BE2C (cell line): Measurements from ENCODE around the gene CFAP99.

Experiments used
- DNase-seq: peaks from one replicate; pipeline ENCODE4 v3.0.0-alpha.2; 2020
- H3K27me3 ChIP-seq: fragments of 250-450 bp; sonication (Bioruptor Pico); 2 replicates; pipeline ENCODE4 v1.5.1; 2020; ENCODE audit warnings: mild to moderate bottlenecking
- H3K36me3 ChIP-seq: fragments of 250-450 bp; sonication (Bioruptor Pico); 2 replicates; pipeline ENCODE4 v1.5.1; 2020; ENCODE audit warnings: mild to moderate bottlenecking
- H3K4me1 ChIP-seq: fragments of 250-450 bp; sonication (Bioruptor Pico); 2 replicates; pipeline ENCODE4 v1.5.1; 2020
- H3K4me3 ChIP-seq: 2 replicates; pipeline ENCODE4 v1.5.1; 2011; ENCODE audit warnings: low read depth, low read length
- H3K9me3 ChIP-seq: fragments of 250-450 bp; sonication (Bioruptor Pico); 2 replicates; pipeline ENCODE4 v1.5.1; 2020
- TF ChIP-seq, protein P1 (sequence below): IDR thresholded peaks from 2 replicates; pipeline ENCODE4 v1.5.1; 2012; ENCODE audit warnings: mild to moderate bottlenecking, low read depth, low read length

Gene CFAP99

DNA sequence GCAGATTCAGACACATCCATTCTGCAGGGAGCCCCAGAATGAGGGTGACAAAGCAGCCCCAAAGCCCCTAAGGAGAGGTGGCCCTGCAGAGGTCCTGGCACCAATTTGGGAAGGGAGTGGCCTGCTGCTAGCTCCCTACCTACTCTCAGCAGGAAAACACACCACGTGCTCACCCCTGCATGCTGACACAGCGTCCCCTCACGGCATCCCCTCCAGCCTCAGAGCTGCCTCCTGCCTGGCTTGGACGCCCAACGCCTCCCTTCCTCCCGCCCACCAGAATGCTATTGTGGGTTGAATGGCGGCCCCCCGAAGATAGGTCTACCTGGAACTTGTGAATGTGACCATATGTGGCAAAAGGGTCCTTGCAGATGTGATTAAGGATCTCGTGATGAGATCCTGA is 29.1 kb upstream of the CFAP99 start:
- DNase-seq, result no peak
- Histone ChIP-seq H3K27me3 (no peaks in the 10 kb centered on the region), H3K9me3 (no peaks in the 10 kb centered on the region), H3K36me3 (no peaks in the 10 kb centered on the region), H3K4me3 (no peak overlapping the region), H3K4me1 (no peaks in the 10 kb centered on the region)
- TF ChIP-seq, protein P1, sequence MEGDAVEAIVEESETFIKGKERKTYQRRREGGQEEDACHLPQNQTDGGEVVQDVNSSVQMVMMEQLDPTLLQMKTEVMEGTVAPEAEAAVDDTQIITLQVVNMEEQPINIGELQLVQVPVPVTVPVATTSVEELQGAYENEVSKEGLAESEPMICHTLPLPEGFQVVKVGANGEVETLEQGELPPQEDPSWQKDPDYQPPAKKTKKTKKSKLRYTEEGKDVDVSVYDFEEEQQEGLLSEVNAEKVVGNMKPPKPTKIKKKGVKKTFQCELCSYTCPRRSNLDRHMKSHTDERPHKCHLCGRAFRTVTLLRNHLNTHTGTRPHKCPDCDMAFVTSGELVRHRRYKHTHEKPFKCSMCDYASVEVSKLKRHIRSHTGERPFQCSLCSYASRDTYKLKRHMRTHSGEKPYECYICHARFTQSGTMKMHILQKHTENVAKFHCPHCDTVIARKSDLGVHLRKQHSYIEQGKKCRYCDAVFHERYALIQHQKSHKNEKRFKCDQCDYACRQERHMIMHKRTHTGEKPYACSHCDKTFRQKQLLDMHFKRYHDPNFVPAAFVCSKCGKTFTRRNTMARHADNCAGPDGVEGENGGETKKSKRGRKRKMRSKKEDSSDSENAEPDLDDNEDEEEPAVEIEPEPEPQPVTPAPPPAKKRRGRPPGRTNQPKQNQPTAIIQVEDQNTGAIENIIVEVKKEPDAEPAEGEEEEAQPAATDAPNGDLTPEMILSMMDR, result no peak

DNA sequence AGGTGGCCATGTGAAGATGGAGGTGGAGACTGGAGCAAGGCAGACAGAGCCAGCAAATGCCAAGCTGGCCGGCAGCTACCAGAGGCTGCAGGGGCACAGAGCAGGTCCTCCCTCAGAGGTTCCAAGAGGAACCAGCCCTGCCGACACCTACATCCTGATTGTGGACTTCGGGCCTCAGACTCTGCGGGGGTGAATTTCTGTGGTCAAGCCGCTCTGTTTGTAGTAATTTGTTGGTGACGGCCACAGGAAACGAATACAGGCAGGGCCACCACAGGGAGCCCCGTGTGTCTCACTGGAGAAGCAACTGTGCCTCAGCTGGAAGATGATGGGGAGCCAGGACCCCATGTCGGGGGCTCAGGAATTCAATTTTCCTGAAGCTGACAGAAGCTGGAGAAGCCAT is 28.6 kb upstream of the CFAP99 start:
- no peaks in the 10 kb centered on the region for H3K27me3 ChIP-seq
- TF ChIP-seq, protein P1, result no peak
- DNase-seq, result no peak
- no peak overlapping the region for H3K4me3 ChIP-seq
- no peaks in the 10 kb centered on the region for H3K9me3 ChIP-seq
- no peaks in the 10 kb centered on the region for H3K4me1 ChIP-seq
- no peaks in the 10 kb centered on the region for H3K36me3 ChIP-seq

DNA sequence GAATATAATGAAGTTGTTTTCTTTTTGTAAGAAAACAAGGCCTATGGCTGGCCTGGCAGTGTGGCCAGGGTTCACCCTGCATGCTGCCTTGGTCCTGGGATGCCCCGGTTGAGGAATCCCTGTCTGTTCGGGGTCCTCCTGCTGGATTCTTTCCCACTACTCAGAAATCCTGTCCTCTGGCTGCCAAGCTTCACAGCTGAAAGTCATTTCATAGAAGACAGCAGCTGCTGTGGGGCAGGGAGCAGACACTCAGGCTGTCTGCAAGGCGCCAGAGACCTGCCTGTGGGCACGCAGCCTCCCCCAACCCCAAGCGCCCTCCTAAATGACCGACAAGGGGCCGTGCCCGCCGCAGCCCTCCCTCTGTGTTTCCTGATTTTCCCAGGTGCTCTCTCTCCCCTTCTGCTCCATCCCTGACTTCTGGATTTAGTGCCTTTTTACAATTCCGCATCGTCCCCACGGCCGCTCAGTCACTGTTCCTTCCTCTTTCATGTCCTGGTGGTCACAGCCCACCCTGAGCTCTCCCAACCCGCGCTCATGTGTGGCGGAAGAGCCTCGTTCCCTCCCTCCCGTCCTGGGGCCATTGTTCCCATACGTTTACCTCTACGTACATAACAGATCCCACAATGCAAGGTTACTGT is 27.9 kb upstream of the CFAP99 start:
- Histone ChIP-seq H3K9me3 (no peaks in the 10 kb centered on the region), H3K4me1 (no peaks in the 10 kb centered on the region), H3K4me3 (no peak overlapping the region), H3K36me3 (no peaks in the 10 kb centered on the region), H3K27me3 (no peaks in the 10 kb centered on the region)
- TF ChIP-seq, protein P1, result no peak
- DNase-seq, result no peak

DNA sequence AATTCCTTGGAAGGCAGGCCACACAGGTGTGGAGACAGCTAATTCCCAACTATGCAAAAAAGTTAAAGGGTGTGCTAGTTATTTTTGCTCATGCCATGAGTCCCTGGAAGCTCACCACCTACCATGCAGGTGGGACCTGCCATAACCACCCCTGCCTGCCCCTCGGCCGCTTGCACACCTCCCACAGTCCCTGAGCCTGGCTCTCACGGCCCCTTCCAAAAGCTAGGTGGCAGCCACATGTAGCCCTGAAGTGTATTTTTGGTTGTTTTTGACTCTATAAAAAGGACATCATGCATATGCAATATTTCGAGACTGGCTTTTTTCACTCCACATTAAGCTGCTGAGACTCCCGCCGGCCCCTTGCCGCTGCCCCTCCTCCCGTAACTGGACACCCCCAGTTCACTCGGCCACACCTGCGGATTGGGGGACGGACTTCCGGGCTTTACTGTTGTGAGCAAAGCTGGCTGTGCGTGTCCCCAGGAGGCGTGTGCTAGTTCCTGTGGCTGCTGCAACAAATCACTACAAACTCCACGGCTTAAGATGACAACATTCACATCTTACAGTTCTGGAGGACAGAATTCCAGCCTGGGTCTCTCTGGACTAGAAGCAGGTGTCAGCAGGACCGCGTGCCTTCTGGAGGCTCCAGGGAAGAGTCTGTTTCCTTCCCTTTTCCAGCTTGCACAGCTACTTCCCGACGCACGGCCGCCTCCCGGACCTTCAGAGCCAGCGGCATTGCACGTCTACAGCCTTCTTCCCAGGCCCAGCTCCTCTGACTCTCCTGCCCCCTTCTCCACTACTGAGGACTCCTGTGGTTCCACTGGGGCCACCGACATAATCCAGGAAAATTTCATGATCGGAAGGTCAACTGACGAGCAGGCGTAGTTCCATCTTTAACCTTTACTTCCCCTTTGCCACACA is 25.1 kb upstream of the CFAP99 start:
- Histone ChIP-seq H3K4me3 (no peak overlapping the region), H3K9me3 (no peaks in the 10 kb centered on the region), H3K27me3 (no peaks in the 10 kb centered on the region), H3K4me1 (no peaks in the 10 kb centered on the region), H3K36me3 (no peaks in the 10 kb centered on the region)
- DNase-seq, result no peak
- TF ChIP-seq, protein P1, result no peak

DNA sequence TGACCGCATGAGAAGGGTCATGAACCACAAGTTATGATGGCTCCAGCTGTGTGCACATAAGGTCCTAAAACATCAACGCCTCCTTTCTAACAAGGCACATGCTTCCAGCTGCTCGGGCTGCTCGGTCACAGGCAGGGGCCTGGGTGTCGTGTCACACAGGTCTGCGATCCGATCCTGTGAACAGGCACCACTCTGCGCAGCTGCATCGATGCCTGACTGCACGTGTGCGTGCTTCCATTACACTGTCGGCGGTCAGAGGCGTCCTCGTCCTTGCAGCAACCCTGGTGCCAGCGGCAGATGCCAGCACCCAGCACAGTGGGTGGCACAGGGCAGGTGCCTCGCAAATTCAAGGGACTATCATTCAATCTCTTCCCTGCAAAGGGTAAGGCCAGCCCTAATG is 24.2 kb upstream of the CFAP99 start:
- Histone ChIP-seq H3K9me3 (no peaks in the 10 kb centered on the region), H3K27me3 (no peaks in the 10 kb centered on the region), H3K4me3 (no peak overlapping the region), H3K36me3 (no peaks in the 10 kb centered on the region), H3K4me1 (no peaks in the 10 kb centered on the region)
- TF ChIP-seq, protein P1, result no peak
- DNase-seq, result no peak

DNA sequence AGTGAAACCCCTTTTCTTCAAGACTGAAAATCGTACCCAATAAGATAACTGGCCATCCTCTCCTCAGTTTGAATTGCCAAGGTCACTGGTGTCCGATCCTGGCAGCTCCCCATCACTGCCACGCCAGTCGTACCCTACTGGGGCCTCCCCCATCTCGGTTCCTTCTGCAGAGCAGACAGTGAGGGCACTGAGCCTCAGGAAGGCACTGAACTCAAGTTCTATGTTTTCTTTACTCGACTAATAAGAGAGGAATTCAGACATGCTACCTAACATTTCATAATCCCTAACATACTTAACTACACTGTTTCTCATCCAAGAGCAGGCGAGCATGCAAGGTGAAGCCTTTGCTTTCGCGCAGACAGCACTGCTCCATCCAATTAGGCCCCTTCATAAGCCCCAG is 23.7 kb upstream of the CFAP99 start:
- Histone ChIP-seq H3K4me1 (no peaks in the 10 kb centered on the region), H3K4me3 (no peak overlapping the region)
- TF ChIP-seq, protein P1, result no peak

More for the DNA sequence above, 23.7 kb upstream of the CFAP99 start:
- Histone ChIP-seq H3K9me3 (no peaks in the 10 kb centered on the region), H3K36me3 (no peaks in the 10 kb centered on the region), H3K27me3 (no peaks in the 10 kb centered on the region)
- no peak for DNase-seq
